ENCODE results near the gene PEDS1. TPM values are rescaled to one million over a fixed set of nuclear protein-coding genes. Genes with fewer than 3 reads are reported as not detected.

PEDS1 gene
- total RNA-seq, 2 experiments from 2014 or later = 28.7 to 30.2 TPM

GRCh38 chr20:50130356-50130723 lies 23.2 kb downstream of the PEDS1 start:
- no peaks in the 10 kb centered on the region for H3K27me3 Mint-ChIP-seq (ENCODE audit: low read depth)
- H3K4me3 Mint-ChIP-seq = no peak overlapping the region
- H3K4me1 Mint-ChIP-seq (ENCODE audit: low read depth) = peaks cover 6% of the 10 kb centered on the region
- ATAC-seq (no peak), DNase-seq (no peak)
- H3K9me3 Mint-ChIP-seq (ENCODE audit: insufficient read depth) = no peaks in the 10 kb centered on the region
- H3K36me3 Mint-ChIP-seq (ENCODE audit: low read depth) = peaks cover 45% of the 10 kb centered on the region
- ChIA-PET CTCF (no interaction called here), POLR2A (no interaction called here)
- H3K27ac Mint-ChIP-seq = no peak overlapping the region

- no peaks in the 10 kb centered on the region for H3K27me3 Mint-ChIP-seq (ENCODE audit: low read depth)
- no peak overlapping the region for H3K27ac Mint-ChIP-seq
- DNase-seq (no peak), ATAC-seq (peak; percentile 41)
- ChIA-PET POLR2A (interaction anchor here (1.0 kb wide), 1 partner anchor 17 kb away, joined by 3 read pairs; no protein-coding TSS in a partner anchor), CTCF (interaction anchor here (1.2 kb wide), 1 partner anchor 58 kb away, joined by 6 read pairs; no protein-coding TSS in a partner anchor)
- H3K36me3 Mint-ChIP-seq (ENCODE audit: low read depth) = peaks cover 50% of the 10 kb centered on the region
- H3K9me3 Mint-ChIP-seq (ENCODE audit: insufficient read depth) = no peaks in the 10 kb centered on the region
- peaks cover 6% of the 10 kb centered on the region for H3K4me1 Mint-ChIP-seq (ENCODE audit: low read depth)
- no peak overlapping the region for H3K4me3 Mint-ChIP-seq
Measured at GRCh38 chr20:50129662-50130355, 23.7 kb downstream of the PEDS1 start.

GRCh38 chr20:50128520-50128905 lies 25.0 kb downstream of the PEDS1 start:
- H3K4me1 Mint-ChIP-seq (ENCODE audit: low read depth) = peaks cover 6% of the 10 kb centered on the region
- peaks cover 60% of the 10 kb centered on the region for H3K36me3 Mint-ChIP-seq (ENCODE audit: low read depth)
- ChIA-PET POLR2A (interaction anchor here (1.2 kb wide), 1 partner anchor 25 kb away, joined by 3 read pairs; the partner anchor contains the start of gene PEDS1), CTCF (interaction anchor here (1.2 kb wide), 1 partner anchor 57 kb away, joined by 6 read pairs; no protein-coding TSS in a partner anchor)
- ATAC-seq = no peak
- no peaks in the 10 kb centered on the region for H3K27me3 Mint-ChIP-seq (ENCODE audit: low read depth)
- H3K27ac Mint-ChIP-seq = no peak overlapping the region
- H3K4me3 Mint-ChIP-seq = no peak overlapping the region
- no peak for DNase-seq
- no peaks in the 10 kb centered on the region for H3K9me3 Mint-ChIP-seq (ENCODE audit: insufficient read depth)

- H3K9me3 Mint-ChIP-seq (ENCODE audit: insufficient read depth) = no peaks in the 10 kb centered on the region
- POLR2A ChIA-PET = interaction anchor here (0.5 to 1.2 kb wide), 2 partner anchors 7 to 25 kb away, joined by 3 read pairs; partner anchors contain the start of gene PEDS1
- H3K27me3 Mint-ChIP-seq (ENCODE audit: low read depth) = no peaks in the 10 kb centered on the region
- peaks cover 6% of the 10 kb centered on the region for H3K4me1 Mint-ChIP-seq (ENCODE audit: low read depth)
- H3K27ac Mint-ChIP-seq = no peak overlapping the region
- H3K4me3 Mint-ChIP-seq = no peak overlapping the region
- peaks cover 63% of the 10 kb centered on the region for H3K36me3 Mint-ChIP-seq (ENCODE audit: low read depth)
- ATAC-seq (no peak), DNase-seq (no peak)
- CTCF ChIA-PET = interaction anchor here (1.4 kb wide), 1 partner anchor 149 kb away, joined by 4 read pairs; no protein-coding TSS in a partner anchor
Measured at GRCh38 chr20:50127587-50128519, 25.7 kb downstream of the PEDS1 start.

- peaks cover 69% of the 10 kb centered on the region for H3K36me3 Mint-ChIP-seq (ENCODE audit: low read depth)
Measured at GRCh38 chr20:50126662-50127061, 26.9 kb downstream of the PEDS1 start.

GRCh38 chr20:50125279-50125678 lies 28.2 kb downstream of the PEDS1 start:
- ATAC-seq = no peak

More at GRCh38 chr20:50126662-50127061, 26.9 kb downstream of the PEDS1 start:
- ChIA-PET POLR2A (interaction anchor here (0.6 to 1.4 kb wide), 3 partner anchors 10 to 26 kb away, joined by 3 to 5 read pairs (median 4); partner anchors contain the start of gene PEDS1), CTCF (interaction anchor here (1.4 kb wide), 1 partner anchor 148 kb away, joined by 4 read pairs; no protein-coding TSS in a partner anchor)
- ATAC-seq (no peak), DNase-seq (no peak)
- Mint-ChIP-seq H3K27ac (peak overlapping the region; percentile 5), H3K4me1 (ENCODE audit: low read depth) (peaks cover 6% of the 10 kb centered on the region), H3K9me3 (ENCODE audit: insufficient read depth) (no peaks in the 10 kb centered on the region), H3K4me3 (no peak overlapping the region), H3K27me3 (ENCODE audit: low read depth) (no peaks in the 10 kb centered on the region)

GRCh38 chr20:50124496-50124895 lies 29.0 kb downstream of the PEDS1 start:
- Mint-ChIP-seq H3K4me1 (ENCODE audit: low read depth) (peaks cover 6% of the 10 kb centered on the region), H3K9me3 (ENCODE audit: insufficient read depth) (no peaks in the 10 kb centered on the region), H3K36me3 (ENCODE audit: low read depth) (peaks cover 53% of the 10 kb centered on the region), H3K27ac (no peak overlapping the region), H3K27me3 (ENCODE audit: low read depth) (no peaks in the 10 kb centered on the region), H3K4me3 (no peak overlapping the region)
- ATAC-seq (no peak), DNase-seq (no peak)
- CTCF ChIA-PET = interaction anchor here (1.5 to 6.3 kb wide), 3 partner anchors 9 to 44 kb away, joined by 4 to 128 read pairs (median 56); partner anchors contain the start of gene PEDS1
- POLR2A ChIA-PET = no interaction called here

More at GRCh38 chr20:50125279-50125678, 28.2 kb downstream of the PEDS1 start:
- H3K27me3 Mint-ChIP-seq (ENCODE audit: low read depth) = no peaks in the 10 kb centered on the region
- peaks cover 58% of the 10 kb centered on the region for H3K36me3 Mint-ChIP-seq (ENCODE audit: low read depth)
- H3K27ac Mint-ChIP-seq = no peak overlapping the region
- POLR2A ChIA-PET = no interaction called here
- peaks cover 6% of the 10 kb centered on the region for H3K4me1 Mint-ChIP-seq (ENCODE audit: low read depth)
- DNase-seq = no peak
- no peaks in the 10 kb centered on the region for H3K9me3 Mint-ChIP-seq (ENCODE audit: insufficient read depth)
- CTCF ChIA-PET = interaction anchor here (1.5 to 6.3 kb wide), 2 partner anchors 9 to 29 kb away, joined by 4 to 56 read pairs; partner anchors contain the start of gene PEDS1
- no peak overlapping the region for H3K4me3 Mint-ChIP-seq

- Mint-ChIP-seq H3K36me3 (ENCODE audit: low read depth) (peaks cover 47% of the 10 kb centered on the region), H3K9me3 (ENCODE audit: insufficient read depth) (no peaks in the 10 kb centered on the region), H3K27ac (no peak overlapping the region), H3K27me3 (ENCODE audit: low read depth) (no peaks in the 10 kb centered on the region), H3K4me3 (no peak overlapping the region), H3K4me1 (ENCODE audit: low read depth) (peaks cover 6% of the 10 kb centered on the region)
- ATAC-seq (no peak), DNase-seq (no peak)
- POLR2A ChIA-PET = no interaction called here
- CTCF ChIA-PET = interaction anchor here (0.9 to 6.3 kb wide), 7 partner anchors 9 to 145 kb away, joined by 3 to 128 read pairs (median 4); partner anchors contain the start of gene PEDS1
Measured at GRCh38 chr20:50123418-50123817, 30.1 kb downstream of the PEDS1 start.

GRCh38 chr20:50122763-50123162 lies 30.8 kb downstream of the PEDS1 start:
- CTCF ChIA-PET = interaction anchor here (0.9 to 6.3 kb wide), 11 partner anchors 10 to 144 kb away, joined by 3 to 128 read pairs (median 8); partner anchors contain the start of gene PEDS1
- H3K4me3 Mint-ChIP-seq = no peak overlapping the region
- H3K4me1 Mint-ChIP-seq (ENCODE audit: low read depth) = peaks cover 6% of the 10 kb centered on the region
- POLR2A ChIA-PET = interaction anchor here (1.3 kb wide), 1 partner anchor 12 kb away, joined by 4 read pairs; no protein-coding TSS in a partner anchor
- no peak overlapping the region for H3K27ac Mint-ChIP-seq
- peaks cover 42% of the 10 kb centered on the region for H3K36me3 Mint-ChIP-seq (ENCODE audit: low read depth)
- DNase-seq (no peak), ATAC-seq (no peak)
- no peaks in the 10 kb centered on the region for H3K27me3 Mint-ChIP-seq (ENCODE audit: low read depth)
- no peaks in the 10 kb centered on the region for H3K9me3 Mint-ChIP-seq (ENCODE audit: insufficient read depth)

GRCh38 chr20:50121858-50122271 lies 31.7 kb downstream of the PEDS1 start:
- ATAC-seq (no peak), DNase-seq (no peak)
- ChIA-PET CTCF (interaction anchor here (1.0 to 6.3 kb wide), 12 partner anchors 9 to 341 kb away, joined by 3 to 128 read pairs (median 9); partner anchors contain the start of genes PEDS1 and UBE2V1), POLR2A (interaction anchor here (1.0 to 1.8 kb wide), 3 partner anchors 11 to 45 kb away, joined by 3 to 8 read pairs (median 4); partner anchors contain the start of gene PEDS1)
- Mint-ChIP-seq H3K27ac (no peak overlapping the region), H3K4me3 (no peak overlapping the region), H3K36me3 (ENCODE audit: low read depth) (peaks cover 36% of the 10 kb centered on the region), H3K4me1 (ENCODE audit: low read depth) (peaks cover 6% of the 10 kb centered on the region), H3K27me3 (ENCODE audit: low read depth) (no peaks in the 10 kb centered on the region), H3K9me3 (ENCODE audit: insufficient read depth) (no peaks in the 10 kb centered on the region)

Measured in activated CD8-positive, alpha-beta T cell treated with anti-CD3 and anti-CD28 coated beads, Interleukin-2, amount 10 ng/mL, durations not matched to agents 7 days and 5 days (primary cell).